Smooth muscle cell (in vitro differentiated cells): Measurements from ENCODE around the gene MED29. TPM values are rescaled to one million over a fixed set of nuclear protein-coding genes. Genes with fewer than 3 reads are reported as not detected.

Experiments used
- DNase-seq: peaks from one replicate; lab custom pipeline; 2025; ENCODE audit not compliant: unreplicated experiment; lab: John Stamatoyannopoulos, UW
- H2AFZ ChIP-seq: fragments of 200-600 bp; sonication (generic); 2 replicates; pipeline ENCODE4 v1.6.0; 2016; ENCODE audit warnings: antibody characterized with exemption, low read depth, mild to moderate bottlenecking
- H3F3A ChIP-seq: fragments of 200-600 bp; sonication (generic); 2 replicates; pipeline ENCODE4 v1.6.0; 2017; ENCODE audit warnings: antibody characterized with exemption, low read depth
- H3K27ac ChIP-seq: fragments of 200-600 bp; sonication (generic); 2 replicates; pipeline ENCODE4 v1.5.1; 2016; ENCODE audit warnings: low read depth, mild to moderate bottlenecking
- H3K27me3 ChIP-seq: fragments of 200-600 bp; sonication (generic); 2 replicates; pipeline ENCODE4 v1.6.1; 2016; ENCODE audit warnings: low read depth, mild to moderate bottlenecking
- H3K36me3 ChIP-seq: fragments of 200-600 bp; sonication (generic); 2 replicates; pipeline ENCODE4 v1.5.1; 2016; ENCODE audit warnings: low read depth
- H3K4me1 ChIP-seq: fragments of 200-600 bp; sonication (generic); 2 replicates; pipeline ENCODE4 v1.5.1; 2016; ENCODE audit warnings: low read depth
- H3K4me2 ChIP-seq: fragments of 200-600 bp; sonication (generic); 2 replicates; pipeline ENCODE4 v1.6.0; 2016; ENCODE audit warnings: mild to moderate bottlenecking
- H3K4me3 ChIP-seq: fragments of 200-600 bp; sonication (generic); 2 replicates; pipeline ENCODE4 v1.5.1; 2016; ENCODE audit warnings: mild to moderate bottlenecking
- H3K79me2 ChIP-seq: fragments of 200-600 bp; sonication (generic); 2 replicates; pipeline ENCODE4 v1.6.0; 2016; ENCODE audit warnings: low read depth, mild to moderate bottlenecking
- H3K9ac ChIP-seq: fragments of 200-600 bp; sonication (generic); 2 replicates; pipeline ENCODE4 v1.6.0; 2016; ENCODE audit warnings: low read depth
- H3K9me3 ChIP-seq: fragments of 200-600 bp; sonication (generic); replicated peaks from 2 replicates; pipeline ENCODE4 v1.5.1; 2016; ENCODE audit warnings: low read depth
- H4K20me1 ChIP-seq: fragments of 200-600 bp; sonication (generic); 2 replicates; pipeline ENCODE4 v1.6.0; 2016; ENCODE audit warnings: low read depth
- CTCF ChIP-seq: fragments of 200-600 bp; sonication (generic); IDR thresholded peaks from 2 replicates; pipeline ENCODE4 v1.5.1; 2017; ENCODE audit warnings: borderline replicate concordance, mild to moderate bottlenecking, antibody characterized with exemption; ENCODE audit not compliant: insufficient read depth, poor library complexity, severe bottlenecking
- WGBS: methylation state at CpG from one replicate; pipeline ENCODE4 v1.1.7; 2016; ENCODE audit warnings: low lambda C conversion rate; 5-methylcytosine and 5-hydroxymethylcytosine counted together
- polyA plus RNA-seq: library from polyadenylated mRNA; unstranded; fragments of >200 nt; fragmentation: Nextera tagmentation; extraction: Ambion mirVana; gene quantifications from 2 replicates; pipeline ENCODE4 v1.2.1, GENCODE V29; 2016
- total RNA-seq: library from RNA; depleted of rRNA; stranded (reverse); fragments of >200 nt; gene quantifications from 2 replicates; pipeline ENCODE4 v1.2.3, GENCODE V29; 2014

MED29 gene
- total and polyA plus RNA-seq, 2 experiments from 2014 or later, result 23.0 to 37.7 TPM

GRCh38 chr19:39445196-39446111 lies 54.3 kb downstream of the MED29 start, which contains the start of gene SUPT5H:
Gene SUPT5H, plus strand, starts transcription at chr19:39445582. Its CDS starts 309 bp downstream, at chr19:39445891.
- Histone ChIP-seq H3K9ac (peak within 1 kb of the TSS; percentile 97), H3K4me3 (peak within 1 kb of the TSS; percentile 84), H3K27me3 (no peaks in the 10 kb centered on the region), H2AFZ (peak within 1 kb of the TSS; percentile 61), H3K27ac (peak within 1 kb of the TSS; percentile 88), H3F3A (peaks cover 9% of the 10 kb centered on the region), H3K9me3 (no peaks in the 10 kb centered on the region), H4K20me1 (peaks cover 45% of the 10 kb centered on the region), H3K4me2 (peak within 1 kb of the TSS; percentile 97), H3K79me2 (peaks cover 57% of the 10 kb centered on the region), H3K4me1 (peaks cover 11% of the 10 kb centered on the region), H3K36me3 (no peaks in the 10 kb centered on the region)
- WGBS, result under 1% methylated on average over 67 of the region's 68 CpGs
- peak; percentile 77 for DNase-seq
- TF ChIP-seq CTCF, result no peak

DNA sequence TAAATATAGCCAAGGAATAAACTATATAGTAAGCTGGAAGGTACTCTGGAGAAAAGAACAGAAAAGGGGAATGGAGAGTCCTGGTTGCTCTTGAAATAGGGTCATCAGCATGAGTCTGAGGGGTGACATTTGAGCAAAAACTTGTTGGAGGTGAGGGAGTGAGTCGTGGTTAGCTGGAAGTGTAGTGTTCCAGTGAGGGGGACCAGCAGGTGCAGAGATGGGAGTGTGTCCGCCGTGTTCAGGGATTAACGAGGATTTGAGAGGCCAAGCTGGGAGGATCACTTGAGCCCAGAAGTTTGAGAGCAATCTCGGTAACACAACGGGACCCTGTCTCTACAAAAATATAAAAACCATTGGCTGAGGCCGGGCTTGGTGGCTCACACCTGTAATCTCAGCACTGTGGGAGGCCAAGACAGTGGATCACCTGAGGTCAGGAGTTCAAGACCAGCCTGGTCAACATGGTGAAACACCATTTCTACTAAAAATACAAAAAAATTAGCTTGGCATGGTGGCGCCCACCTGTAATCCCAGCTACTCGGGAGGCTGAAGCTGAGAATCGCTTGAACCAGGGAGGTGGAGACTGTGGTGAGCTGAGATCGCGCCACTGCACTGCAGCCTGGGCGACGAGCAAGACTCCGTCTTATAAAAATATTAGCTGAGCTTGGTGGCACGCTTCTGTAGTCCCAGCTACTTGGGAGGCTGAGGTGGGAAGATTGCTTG lies 55.3 kb downstream of the MED29 start:
- Histone ChIP-seq H3K4me3 (peak overlapping the region; percentile 84), H4K20me1 (peaks cover 56% of the 10 kb centered on the region), H3F3A (peaks cover 9% of the 10 kb centered on the region), H3K4me2 (peak overlapping the region; percentile 97), H3K79me2 (peaks cover 68% of the 10 kb centered on the region), H3K27me3 (no peaks in the 10 kb centered on the region), H3K9ac (peak overlapping the region; percentile 97), H3K4me1 (peaks cover 11% of the 10 kb centered on the region), H3K27ac (peak overlapping the region; percentile 88), H3K36me3 (no peaks in the 10 kb centered on the region), H2AFZ (no peak overlapping the region), H3K9me3 (no peaks in the 10 kb centered on the region)
- WGBS, result 91% methylated on average over 16 of the region's 16 CpGs
- no peak for DNase-seq
- no peak for TF ChIP-seq CTCF

DNA sequence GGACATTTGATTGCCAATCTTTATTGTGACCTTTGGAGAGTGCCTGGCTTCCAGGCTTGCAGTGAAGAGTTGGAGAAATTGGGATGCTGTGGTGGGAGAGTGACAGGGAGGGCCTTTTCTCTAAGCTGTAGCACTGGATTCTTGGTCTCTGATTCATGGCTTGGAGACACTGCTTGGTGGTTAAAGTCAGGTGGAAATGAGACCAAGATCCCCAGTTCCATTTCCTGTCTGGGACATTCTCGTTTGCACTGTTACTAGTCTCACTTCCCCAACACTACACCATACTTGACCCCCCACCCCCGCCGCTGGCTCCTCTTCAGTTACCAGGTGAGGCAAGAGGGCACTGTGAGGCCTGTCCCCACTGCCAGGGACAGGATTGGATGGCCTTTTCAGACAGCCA lies 57.1 kb downstream of the MED29 start:
- H3K9ac ChIP-seq, result peak overlapping the region; percentile 62
- H3K4me1 ChIP-seq, result peaks cover 11% of the 10 kb centered on the region
- no peak overlapping the region for H3K4me3 ChIP-seq
- H3K27me3 ChIP-seq, result no peaks in the 10 kb centered on the region
- peak overlapping the region; percentile 97 for H3K4me2 ChIP-seq
- WGBS, result 74% methylated on average over 3 of the region's 3 CpGs
- H3K9me3 ChIP-seq, result no peaks in the 10 kb centered on the region
- no peak for TF ChIP-seq CTCF
- peaks cover 85% of the 10 kb centered on the region for H3K79me2 ChIP-seq
- DNase-seq, result no peak
- H3F3A ChIP-seq, result peaks cover 5% of the 10 kb centered on the region
- H3K27ac ChIP-seq, result peak overlapping the region; percentile 88
- peaks cover 73% of the 10 kb centered on the region for H4K20me1 ChIP-seq
- H3K36me3 ChIP-seq, result no peaks in the 10 kb centered on the region
- no peak overlapping the region for H2AFZ ChIP-seq
